ENCODE data around the gene KRTAP5-11.

The KRTAP5-11 gene

GRCh38 chr11:71557257-71557656 lies 25.4 kb downstream of the KRTAP5-11 start:
- CTCF ChIA-PET, result interaction anchor here (0.9 kb wide), 1 partner anchor 23 kb away, joined by 3 read pairs; no protein-coding TSS in a partner anchor
- DNase-seq (ENCODE audit: low read depth, low spot score), result no peak
- no peak for TF ChIP-seq CTCF (IDR thresholded peaks at IDR 0.05; ENCODE audit: insufficient read depth, low read length, missing control alignments)
- POLR2A ChIA-PET, result no interaction called here
- H3K4me3 ChIP-seq (ENCODE audit: low read depth, low read length), result no peak overlapping the region

GRCh38 chr11:71556018-71556417 lies 26.7 kb downstream of the KRTAP5-11 start:
- DNase-seq (ENCODE audit: low read depth, low spot score), result no peak
- POLR2A ChIA-PET, result no interaction called here
- no peak overlapping the region for H3K4me3 ChIP-seq (ENCODE audit: low read depth, low read length)
- CTCF ChIA-PET, result no interaction called here
- TF ChIP-seq CTCF (IDR thresholded peaks at IDR 0.05; ENCODE audit: insufficient read depth, low read length, missing control alignments), result no peak

GRCh38 chr11:71555508-71555907 lies 27.2 kb downstream of the KRTAP5-11 start:
- no peak for TF ChIP-seq CTCF (IDR thresholded peaks at IDR 0.05; ENCODE audit: insufficient read depth, low read length, missing control alignments)
- ChIA-PET CTCF (no interaction called here), POLR2A (no interaction called here)
- no peak for DNase-seq (ENCODE audit: low read depth, low spot score)
- H3K4me3 ChIP-seq (ENCODE audit: low read depth, low read length), result no peak overlapping the region

- POLR2A ChIA-PET, result no interaction called here
- no peak overlapping the region for H3K4me3 ChIP-seq (ENCODE audit: low read depth, low read length)
- no peak for DNase-seq (ENCODE audit: low read depth, low spot score)
- no peak for TF ChIP-seq CTCF (IDR thresholded peaks at IDR 0.05; ENCODE audit: insufficient read depth, low read length, missing control alignments)
- CTCF ChIA-PET, result no interaction called here
Observed at GRCh38 chr11:71554996-71555395, 27.7 kb downstream of the KRTAP5-11 start.

- ChIA-PET CTCF (no interaction called here), POLR2A (no interaction called here)
- TF ChIP-seq CTCF (IDR thresholded peaks at IDR 0.05; ENCODE audit: insufficient read depth, low read length, missing control alignments), result no peak
- no peak for DNase-seq (ENCODE audit: low read depth, low spot score)
- no peak overlapping the region for H3K4me3 ChIP-seq (ENCODE audit: low read depth, low read length)
Observed at GRCh38 chr11:71551711-71552110, 31.0 kb downstream of the KRTAP5-11 start.

- no peak for TF ChIP-seq CTCF (IDR thresholded peaks at IDR 0.05; ENCODE audit: insufficient read depth, low read length, missing control alignments)
- no peak for DNase-seq (ENCODE audit: low read depth, low spot score)
- POLR2A ChIA-PET, result no interaction called here
- CTCF ChIA-PET, result interaction anchor here (1.0 kb wide), 1 partner anchor 31 kb away, joined by 3 read pairs; no protein-coding TSS in a partner anchor
- H3K4me3 ChIP-seq (ENCODE audit: low read depth, low read length), result no peak overlapping the region
Observed at GRCh38 chr11:71548716-71549151, 33.9 kb downstream of the KRTAP5-11 start.

Data from AG04449 (cell line).